ENCODE data around the gene ARHGAP24. TPM values are rescaled to one million over a fixed set of nuclear protein-coding genes. Genes with fewer than 3 reads are reported as not detected.
"Not testable (repeated sequence)": the region's sequence is repeated elsewhere in the genome, so short reads cannot be mapped to it uniquely, and the experiment has no call there.

Gene ARHGAP24
- total RNA-seq, 1 experiment from 2014 or later = 1.3 TPM

GRCh38 chr4:85901500-85901899 is 426.6 kb downstream of the ARHGAP24 start:
- Histone ChIP-seq H3K9ac (ENCODE audit: low read length) (no peak overlapping the region), H2AFZ (ENCODE audit: low read depth, low read length, poor library complexity, severe bottlenecking) (no peak overlapping the region), H3K4me1 (ENCODE audit: control insufficient read depth in 1 of 2, insufficient read depth in 2 of 2, low read length in 2 of 2) (no peaks in the 10 kb centered on the region), H3K79me2 (ENCODE audit: insufficient read depth, low read length) (no peaks in the 10 kb centered on the region), H3K9me2 (ENCODE audit: insufficient read depth) (no peaks in the 10 kb centered on the region), H3K27ac (ENCODE audit: low read depth, low read length) (no peak overlapping the region), H3K27me3 (ENCODE audit: insufficient read depth, low read length) (no peaks in the 10 kb centered on the region), H3K36me3 (ENCODE audit: control insufficient read depth in 1 of 2, insufficient read depth in 2 of 2, low read length in 2 of 2) (no peaks in the 10 kb centered on the region), H3K9me3 (ENCODE audit: control insufficient read depth in 1 of 2, insufficient read depth in 1 of 2, low read depth in 1 of 2, low read length in 2 of 2) (no peaks in the 10 kb centered on the region), H4K20me1 (ENCODE audit: insufficient read depth) (no peaks in the 10 kb centered on the region), H3K4me2 (ENCODE audit: low read length) (no peak overlapping the region), H3K4me3 (replicated peaks in 1 of 2; ENCODE audit: low read depth in 1 of 2, low read length in 2 of 2) (no peak overlapping the region)
- ChIA-PET POLR2A (no interaction called here), CTCF (no interaction called here), RAD21 (ENCODE audit: low non-redundant PET in 1 of 2, low total read pairs in 2 of 2, uncharacterized antibody in 2 of 2, unreplicated experiment in 2 of 2) (no interaction called here)
- intact Hi-C loops (cut with micrococcal nuclease) = no loop called here
- BruUV-seq (replicated peaks) = no TSS peak
- no peak for DNase-seq (ENCODE audit: low read depth, low spot score)
- ATAC-seq = no peak
- no peak for TF ChIP-seq TCF7L2 (IDR thresholded peaks at IDR 0.05; ENCODE audit: borderline replicate concordance, extremely low read depth, insufficient read depth, insufficient read length)
- TF ChIP-seq CBX3 (IDR thresholded peaks at IDR 0.05; ENCODE audit: low read depth) = no peak

- intact Hi-C loops (cut with micrococcal nuclease); H3K4me1 ChIP-seq (ENCODE audit: control insufficient read depth in 1 of 2, insufficient read depth in 2 of 2, low read length in 2 of 2); H3K36me3 ChIP-seq (ENCODE audit: control insufficient read depth in 1 of 2, insufficient read depth in 2 of 2, low read length in 2 of 2); H3K9me2 ChIP-seq (ENCODE audit: insufficient read depth); CTCF ChIA-PET; H3K9ac ChIP-seq (ENCODE audit: low read length); POLR2A ChIA-PET; H3K27ac ChIP-seq (ENCODE audit: low read depth, low read length); H3K79me2 ChIP-seq (ENCODE audit: insufficient read depth, low read length); H3K27me3 ChIP-seq (ENCODE audit: insufficient read depth, low read length); H2AFZ ChIP-seq (ENCODE audit: low read depth, low read length, poor library complexity, severe bottlenecking); H3K9me3 ChIP-seq (ENCODE audit: control insufficient read depth in 1 of 2, insufficient read depth in 1 of 2, low read depth in 1 of 2, low read length in 2 of 2); H3K4me3 ChIP-seq (replicated peaks in 1 of 2; ENCODE audit: low read depth in 1 of 2, low read length in 2 of 2); BruUV-seq (replicated peaks); ATAC-seq; H3K4me2 ChIP-seq (ENCODE audit: low read length); H4K20me1 ChIP-seq (ENCODE audit: insufficient read depth); DNase-seq (ENCODE audit: low read depth, low spot score); RAD21 ChIA-PET (ENCODE audit: low non-redundant PET in 1 of 2, low total read pairs in 2 of 2, uncharacterized antibody in 2 of 2, unreplicated experiment in 2 of 2): not testable (repeated sequence)
These were observed 427.7 kb downstream of the ARHGAP24 start for GRCh38 chr4:85902647-85903046.

GRCh38 chr4:85905761-85906160 is 430.8 kb downstream of the ARHGAP24 start:
- CTCF ChIA-PET = no interaction called here
- Histone ChIP-seq H3K9me2 (ENCODE audit: insufficient read depth) (no peaks in the 10 kb centered on the region), H2AFZ (ENCODE audit: low read depth, low read length, poor library complexity, severe bottlenecking) (no peak overlapping the region), H3K4me1 (ENCODE audit: control insufficient read depth in 1 of 2, insufficient read depth in 2 of 2, low read length in 2 of 2) (no peaks in the 10 kb centered on the region), H3K27me3 (ENCODE audit: insufficient read depth, low read length) (no peaks in the 10 kb centered on the region), H3K9ac (ENCODE audit: low read length) (no peak overlapping the region), H3K79me2 (ENCODE audit: insufficient read depth, low read length) (no peaks in the 10 kb centered on the region), H3K27ac (ENCODE audit: low read depth, low read length) (no peak overlapping the region), H3K4me3 (replicated peaks in 1 of 2; ENCODE audit: low read depth in 1 of 2, low read length in 2 of 2) (no peak overlapping the region), H3K9me3 (ENCODE audit: control insufficient read depth in 1 of 2, insufficient read depth in 1 of 2, low read depth in 1 of 2, low read length in 2 of 2) (no peaks in the 10 kb centered on the region), H3K36me3 (ENCODE audit: control insufficient read depth in 1 of 2, insufficient read depth in 2 of 2, low read length in 2 of 2) (no peaks in the 10 kb centered on the region), H4K20me1 (ENCODE audit: insufficient read depth) (no peaks in the 10 kb centered on the region), H3K4me2 (ENCODE audit: low read length) (no peak overlapping the region)
- intact Hi-C loops (cut with micrococcal nuclease) = no loop called here
- DNase-seq (ENCODE audit: low read depth, low spot score) (no peak), ATAC-seq (no peak)
- no TSS peak for BruUV-seq (replicated peaks)
- POLR2A ChIA-PET = interaction anchor here (0.7 kb wide), 1 partner anchor 430 kb away, joined by 3 read pairs; no protein-coding TSS in a partner anchor
- RAD21 ChIA-PET (ENCODE audit: low non-redundant PET in 1 of 2, low total read pairs in 2 of 2, uncharacterized antibody in 2 of 2, unreplicated experiment in 2 of 2) = no interaction called here
- TF ChIP-seq SRF (IDR thresholded peaks at IDR 0.05; ENCODE audit: low read depth) (no peak), CEBPB (IDR thresholded peaks at IDR 0.05; ENCODE audit: low read depth) (no peak), EZH2phosphoT487 (IDR thresholded peaks at IDR 0.05; ENCODE audit: borderline replicate concordance) (no peak), RAD21 (IDR thresholded peaks at IDR 0.05; ENCODE audit: low read depth) (no peak), ZNF274 (IDR thresholded peaks at IDR 0.05; ENCODE audit: low read depth, low read length) (no peak)
- TF ChIP-seq, protein P1, sequence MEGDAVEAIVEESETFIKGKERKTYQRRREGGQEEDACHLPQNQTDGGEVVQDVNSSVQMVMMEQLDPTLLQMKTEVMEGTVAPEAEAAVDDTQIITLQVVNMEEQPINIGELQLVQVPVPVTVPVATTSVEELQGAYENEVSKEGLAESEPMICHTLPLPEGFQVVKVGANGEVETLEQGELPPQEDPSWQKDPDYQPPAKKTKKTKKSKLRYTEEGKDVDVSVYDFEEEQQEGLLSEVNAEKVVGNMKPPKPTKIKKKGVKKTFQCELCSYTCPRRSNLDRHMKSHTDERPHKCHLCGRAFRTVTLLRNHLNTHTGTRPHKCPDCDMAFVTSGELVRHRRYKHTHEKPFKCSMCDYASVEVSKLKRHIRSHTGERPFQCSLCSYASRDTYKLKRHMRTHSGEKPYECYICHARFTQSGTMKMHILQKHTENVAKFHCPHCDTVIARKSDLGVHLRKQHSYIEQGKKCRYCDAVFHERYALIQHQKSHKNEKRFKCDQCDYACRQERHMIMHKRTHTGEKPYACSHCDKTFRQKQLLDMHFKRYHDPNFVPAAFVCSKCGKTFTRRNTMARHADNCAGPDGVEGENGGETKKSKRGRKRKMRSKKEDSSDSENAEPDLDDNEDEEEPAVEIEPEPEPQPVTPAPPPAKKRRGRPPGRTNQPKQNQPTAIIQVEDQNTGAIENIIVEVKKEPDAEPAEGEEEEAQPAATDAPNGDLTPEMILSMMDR (IDR thresholded peaks at IDR 0.05 in 2 of 3, conservative IDR thresholded peaks at IDR 0.05 in 1 of 3; ENCODE audit: borderline replicate concordance in 1 of 3, insufficient read depth in 1 of 3, low read depth in 2 of 3, low read length in 2 of 3) = no peak
- TF ChIP-seq, protein P2, sequence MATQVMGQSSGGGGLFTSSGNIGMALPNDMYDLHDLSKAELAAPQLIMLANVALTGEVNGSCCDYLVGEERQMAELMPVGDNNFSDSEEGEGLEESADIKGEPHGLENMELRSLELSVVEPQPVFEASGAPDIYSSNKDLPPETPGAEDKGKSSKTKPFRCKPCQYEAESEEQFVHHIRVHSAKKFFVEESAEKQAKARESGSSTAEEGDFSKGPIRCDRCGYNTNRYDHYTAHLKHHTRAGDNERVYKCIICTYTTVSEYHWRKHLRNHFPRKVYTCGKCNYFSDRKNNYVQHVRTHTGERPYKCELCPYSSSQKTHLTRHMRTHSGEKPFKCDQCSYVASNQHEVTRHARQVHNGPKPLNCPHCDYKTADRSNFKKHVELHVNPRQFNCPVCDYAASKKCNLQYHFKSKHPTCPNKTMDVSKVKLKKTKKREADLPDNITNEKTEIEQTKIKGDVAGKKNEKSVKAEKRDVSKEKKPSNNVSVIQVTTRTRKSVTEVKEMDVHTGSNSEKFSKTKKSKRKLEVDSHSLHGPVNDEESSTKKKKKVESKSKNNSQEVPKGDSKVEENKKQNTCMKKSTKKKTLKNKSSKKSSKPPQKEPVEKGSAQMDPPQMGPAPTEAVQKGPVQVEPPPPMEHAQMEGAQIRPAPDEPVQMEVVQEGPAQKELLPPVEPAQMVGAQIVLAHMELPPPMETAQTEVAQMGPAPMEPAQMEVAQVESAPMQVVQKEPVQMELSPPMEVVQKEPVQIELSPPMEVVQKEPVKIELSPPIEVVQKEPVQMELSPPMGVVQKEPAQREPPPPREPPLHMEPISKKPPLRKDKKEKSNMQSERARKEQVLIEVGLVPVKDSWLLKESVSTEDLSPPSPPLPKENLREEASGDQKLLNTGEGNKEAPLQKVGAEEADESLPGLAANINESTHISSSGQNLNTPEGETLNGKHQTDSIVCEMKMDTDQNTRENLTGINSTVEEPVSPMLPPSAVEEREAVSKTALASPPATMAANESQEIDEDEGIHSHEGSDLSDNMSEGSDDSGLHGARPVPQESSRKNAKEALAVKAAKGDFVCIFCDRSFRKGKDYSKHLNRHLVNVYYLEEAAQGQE (IDR thresholded peaks at IDR 0.05; ENCODE audit: low read depth) = no peak
